GM10847 (cell line): ENCODE results near the gene DDX39B.

Experiments
- POLR2A ChIP-seq: IDR thresholded peaks from 2 replicates; pipeline ENCODE4 v1.6.1; 2011; ENCODE audit not compliant: insufficient read length; ENCODE audit errors: extremely low read depth

DDX39B gene

GRCh38 chr6:31480574-31480973 is 61.2 kb downstream of the DDX39B start:
- TF ChIP-seq POLR2A = no peak
